HG02973 (cell line): ENCODE data around the gene FGFR2.
"Not testable (repeated sequence)": the region's sequence is repeated elsewhere in the genome, so short reads cannot be mapped to it uniquely, and the experiment has no call there.

Source experiments
- ATAC-seq: cut with Tn5 transposase; IDR thresholded peaks from one replicate; pipeline ENCODE4 v1.9.1; 2021; ENCODE audit warnings: moderate library complexity; ENCODE audit not compliant: unreplicated experiment

Gene FGFR2

GRCh38 chr10:121526135-121526790 lies 72.0 kb downstream of the FGFR2 start:
- no peak for ATAC-seq

GRCh38 chr10:121525251-121526134 lies 72.8 kb downstream of the FGFR2 start:
- ATAC-seq = no peak

- ATAC-seq = no peak
These were observed 74.0 kb downstream of the FGFR2 start for GRCh38 chr10:121524157-121524817.

- ATAC-seq = no peak
These were observed 75.4 kb downstream of the FGFR2 start for GRCh38 chr10:121522831-121523230.

GRCh38 chr10:121521794-121522556 lies 76.3 kb downstream of the FGFR2 start:
- ATAC-seq = no peak

GRCh38 chr10:121520526-121520925 lies 77.7 kb downstream of the FGFR2 start:
- ATAC-seq = not testable (repeated sequence)

GRCh38 chr10:121519901-121520493 lies 78.2 kb downstream of the FGFR2 start:
- no peak for ATAC-seq

- ATAC-seq = no peak
These were observed 78.8 kb downstream of the FGFR2 start for GRCh38 chr10:121519411-121519810.

GRCh38 chr10:121518333-121518732 lies 79.9 kb downstream of the FGFR2 start:
- no peak for ATAC-seq

- peak; percentile 78 for ATAC-seq
These were observed 82.0 kb downstream of the FGFR2 start for GRCh38 chr10:121516093-121516865.

- ATAC-seq = no peak
These were observed 83.9 kb downstream of the FGFR2 start for GRCh38 chr10:121514141-121514865.

- no peak for ATAC-seq
These were observed 86.3 kb downstream of the FGFR2 start for GRCh38 chr10:121511943-121512342.

- no peak for ATAC-seq
These were observed 86.8 kb downstream of the FGFR2 start for GRCh38 chr10:121511460-121511859.

- no peak for ATAC-seq
These were observed 88.0 kb downstream of the FGFR2 start for GRCh38 chr10:121510201-121510771.

- ATAC-seq = no peak
These were observed 88.4 kb downstream of the FGFR2 start for GRCh38 chr10:121509796-121510195.

- ATAC-seq = no peak
These were observed 89.1 kb downstream of the FGFR2 start for GRCh38 chr10:121509112-121509511.

GRCh38 chr10:121503587-121504051 lies 94.6 kb downstream of the FGFR2 start:
- ATAC-seq = no peak

- no peak for ATAC-seq
These were observed 96.4 kb downstream of the FGFR2 start for GRCh38 chr10:121501796-121502195.
